HPDE6-E6E7 (cell line): Measurements from ENCODE around the gene DYNC1I1.

ENCODE experiments used
- DNase-seq: peaks from one replicate; pipeline ENCODE4 v3.0.0; 2011; ENCODE audit warnings: missing footprints; ENCODE audit errors: extremely low spot score

The DYNC1I1 gene

GRCh38 chr7:96135241-96135640 is 362.9 kb downstream of the DYNC1I1 start:
- peak; percentile 16 for DNase-seq

GRCh38 chr7:96136600-96137239 is 364.4 kb downstream of the DYNC1I1 start:
- DNase-seq: no peak

- no peak for DNase-seq
Measured at GRCh38 chr7:96143495-96144259, 371.3 kb downstream of the DYNC1I1 start.

- no peak for DNase-seq
Measured at GRCh38 chr7:96144260-96144526, 371.8 kb downstream of the DYNC1I1 start.
